Neural crest cell (in vitro differentiated cells): ENCODE data around the gene KHK. TPM values are rescaled to one million over a fixed set of nuclear protein-coding genes. Genes with fewer than 3 reads are reported as not detected.

Experiments
- DNase-seq: peaks from one replicate; pipeline ENCODE4 v3.0.0; 2021; ENCODE audit warnings: low read depth, mixed read lengths, low spot score
- H3K27ac Mint-ChIP-seq: one replicate; pipeline ENCODE4 v1.8.0; 2021; ENCODE audit warnings: mild to moderate bottlenecking, mixed read lengths; ENCODE audit not compliant: unreplicated experiment
- H3K27me3 Mint-ChIP-seq: 2 replicates; pipeline ENCODE4 v1.8.0; 2021; ENCODE audit warnings: low read depth, mild to moderate bottlenecking, mixed read lengths
- H3K36me3 Mint-ChIP-seq: 2 replicates; pipeline ENCODE4 v1.8.0; 2021; ENCODE audit warnings: low read depth, mild to moderate bottlenecking, mixed read lengths
- H3K4me1 Mint-ChIP-seq: 2 replicates; pipeline ENCODE4 v1.8.0; 2021; ENCODE audit warnings: mixed read lengths
- H3K4me3 Mint-ChIP-seq: one replicate; pipeline ENCODE4 v1.8.0; 2021; ENCODE audit warnings: mild to moderate bottlenecking, mixed read lengths
- H3K9me3 Mint-ChIP-seq: 2 replicates; pipeline ENCODE4 v1.8.0; 2021; ENCODE audit warnings: mixed read lengths
- total RNA-seq: library from RNA; stranded (reverse); gene quantifications from 2 replicates; pipeline ENCODE4 v1.2.1, GENCODE V29; 2021
- TF ChIP-seq, protein P1 (sequence below): fragments of 200-600 bp; sonication (generic); conservative IDR thresholded peaks from 2 replicates; pipeline ENCODE4 v1.5.0; 2021; ENCODE audit warnings: antibody characterized with exemption, mild to moderate bottlenecking

The KHK gene
- total RNA-seq, 1 donor from 2014 or later = 10.0 TPM

DNA sequence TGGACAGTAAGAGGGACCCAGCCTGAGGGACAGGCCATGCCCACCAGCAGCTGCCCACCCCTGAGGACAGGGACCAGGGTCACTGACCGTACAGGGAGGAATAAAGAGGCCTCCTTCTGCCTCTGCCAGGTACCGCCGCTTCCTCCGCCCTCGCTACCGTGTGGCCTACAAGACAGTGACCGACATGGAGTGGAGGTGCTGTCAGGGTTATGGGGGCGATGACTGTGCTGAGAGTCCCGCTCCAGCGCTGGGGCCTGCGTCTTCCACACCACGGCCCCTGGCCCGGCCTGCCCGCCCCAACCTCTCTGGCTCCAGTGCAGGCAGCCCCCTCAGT lies 6.0 kb upstream of the KHK start:
- H3K4me1 Mint-ChIP-seq = peaks cover 55% of the 10 kb centered on the region
- H3K9me3 Mint-ChIP-seq = no peaks in the 10 kb centered on the region
- no peaks in the 10 kb centered on the region for H3K36me3 Mint-ChIP-seq
- peaks cover 8% of the 10 kb centered on the region for H3K27me3 Mint-ChIP-seq
- H3K4me3 Mint-ChIP-seq = peak overlapping the region; percentile 82
- TF ChIP-seq, protein P1, sequence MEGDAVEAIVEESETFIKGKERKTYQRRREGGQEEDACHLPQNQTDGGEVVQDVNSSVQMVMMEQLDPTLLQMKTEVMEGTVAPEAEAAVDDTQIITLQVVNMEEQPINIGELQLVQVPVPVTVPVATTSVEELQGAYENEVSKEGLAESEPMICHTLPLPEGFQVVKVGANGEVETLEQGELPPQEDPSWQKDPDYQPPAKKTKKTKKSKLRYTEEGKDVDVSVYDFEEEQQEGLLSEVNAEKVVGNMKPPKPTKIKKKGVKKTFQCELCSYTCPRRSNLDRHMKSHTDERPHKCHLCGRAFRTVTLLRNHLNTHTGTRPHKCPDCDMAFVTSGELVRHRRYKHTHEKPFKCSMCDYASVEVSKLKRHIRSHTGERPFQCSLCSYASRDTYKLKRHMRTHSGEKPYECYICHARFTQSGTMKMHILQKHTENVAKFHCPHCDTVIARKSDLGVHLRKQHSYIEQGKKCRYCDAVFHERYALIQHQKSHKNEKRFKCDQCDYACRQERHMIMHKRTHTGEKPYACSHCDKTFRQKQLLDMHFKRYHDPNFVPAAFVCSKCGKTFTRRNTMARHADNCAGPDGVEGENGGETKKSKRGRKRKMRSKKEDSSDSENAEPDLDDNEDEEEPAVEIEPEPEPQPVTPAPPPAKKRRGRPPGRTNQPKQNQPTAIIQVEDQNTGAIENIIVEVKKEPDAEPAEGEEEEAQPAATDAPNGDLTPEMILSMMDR = no peak
- peak overlapping the region; percentile 85 for H3K27ac Mint-ChIP-seq
- no peak for DNase-seq

GRCh38 chr2:27081984-27082772 lies 4.4 kb upstream of the KHK start:
- Mint-ChIP-seq H3K4me1 (peaks cover 51% of the 10 kb centered on the region), H3K9me3 (no peaks in the 10 kb centered on the region), H3K36me3 (no peaks in the 10 kb centered on the region), H3K4me3 (no peak overlapping the region), H3K27ac (no peak overlapping the region), H3K27me3 (peaks cover 11% of the 10 kb centered on the region)
- DNase-seq = no peak
- TF ChIP-seq, protein P1 = no peak

GRCh38 chr2:27082773-27083409 lies 3.7 kb upstream of the KHK start:
- Mint-ChIP-seq H3K9me3 (no peaks in the 10 kb centered on the region), H3K27ac (no peak overlapping the region), H3K36me3 (no peaks in the 10 kb centered on the region), H3K27me3 (peaks cover 13% of the 10 kb centered on the region), H3K4me3 (no peak overlapping the region), H3K4me1 (peaks cover 52% of the 10 kb centered on the region)
- TF ChIP-seq, protein P1 = no peak
- DNase-seq = no peak

DNA sequence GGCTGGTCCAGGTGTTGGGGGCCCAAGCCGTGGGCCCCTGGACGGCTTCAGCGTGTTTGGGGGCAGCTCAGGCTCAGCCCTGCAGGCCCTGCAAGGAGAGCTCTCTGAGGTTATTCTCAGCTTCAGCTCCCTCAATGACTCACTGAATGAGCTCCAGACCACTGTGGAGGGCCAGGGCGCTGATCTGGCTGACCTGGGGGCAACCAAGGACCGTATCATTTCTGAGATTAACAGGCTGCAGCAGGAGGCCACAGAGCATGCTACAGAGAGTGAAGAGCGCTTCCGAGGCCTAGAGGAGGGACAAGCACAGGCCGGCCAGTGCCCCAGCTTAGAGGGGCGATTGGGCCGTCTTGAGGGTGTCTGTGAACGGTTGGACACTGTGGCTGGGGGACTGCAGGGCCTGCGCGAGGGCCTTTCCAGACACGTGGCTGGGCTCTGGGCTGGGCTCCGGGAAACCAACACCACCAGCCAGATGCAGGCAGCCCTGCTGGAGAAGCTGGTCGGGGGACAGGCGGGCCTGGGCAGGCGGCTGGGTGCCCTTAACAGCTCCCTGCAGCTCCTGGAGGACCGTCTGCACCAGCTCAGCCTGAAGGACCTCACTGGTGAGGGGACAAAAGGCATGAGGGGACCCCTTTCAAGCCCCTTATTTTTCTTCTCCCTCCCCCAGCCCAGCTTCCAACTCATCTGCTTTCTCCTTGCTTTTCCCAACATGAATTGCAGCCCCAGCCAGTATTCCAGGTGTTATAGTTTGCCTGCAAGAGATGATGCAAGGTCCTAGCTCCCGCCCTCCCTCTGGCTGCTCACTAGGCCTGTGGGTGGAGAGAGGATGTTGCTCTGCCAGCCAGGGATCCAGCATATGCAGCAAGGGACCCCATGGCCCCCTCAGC lies 2.9 kb upstream of the KHK start:
- TF ChIP-seq, protein P1 = no peak
- H3K4me3 Mint-ChIP-seq = peak overlapping the region; percentile 27
- H3K27ac Mint-ChIP-seq = no peak overlapping the region
- DNase-seq = no peak
- peaks cover 13% of the 10 kb centered on the region for H3K27me3 Mint-ChIP-seq
- H3K9me3 Mint-ChIP-seq = no peaks in the 10 kb centered on the region
- H3K4me1 Mint-ChIP-seq = peaks cover 44% of the 10 kb centered on the region
- no peaks in the 10 kb centered on the region for H3K36me3 Mint-ChIP-seq

DNA sequence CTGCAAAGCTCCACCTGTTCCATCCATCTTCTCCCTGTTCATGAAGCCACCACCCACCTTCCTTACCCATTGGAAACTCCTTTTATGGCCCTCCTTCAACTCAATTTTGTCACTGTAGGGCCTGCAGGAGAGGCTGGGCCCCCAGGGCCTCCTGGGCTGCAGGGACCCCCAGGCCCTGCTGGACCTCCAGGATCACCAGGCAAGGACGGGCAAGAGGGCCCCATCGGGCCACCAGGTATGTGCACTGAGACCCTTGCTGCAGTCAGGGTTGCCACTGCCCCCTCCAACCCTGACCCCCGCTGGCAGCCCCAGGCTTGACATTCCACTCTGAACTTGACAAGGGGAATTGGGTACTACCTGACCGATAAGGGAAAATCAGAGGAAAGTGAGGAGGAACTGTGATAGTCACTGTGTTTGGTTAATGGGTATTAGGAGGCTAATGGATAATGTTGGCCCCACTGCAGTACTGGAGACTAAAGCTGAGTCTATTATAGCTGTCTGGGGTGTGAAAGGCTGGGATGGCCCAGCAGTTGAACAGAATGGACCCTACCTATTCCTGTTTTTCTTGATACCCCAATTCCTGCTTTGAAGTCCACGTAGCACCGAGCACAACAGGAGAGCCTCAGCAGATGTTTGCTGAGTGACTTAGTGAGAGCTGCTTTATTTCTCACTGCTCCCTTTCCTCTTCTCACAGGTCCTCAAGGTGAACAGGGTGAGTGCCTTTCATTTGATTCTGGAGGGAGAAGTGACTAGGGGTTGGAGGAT lies 2.1 kb upstream of the KHK start:
- Mint-ChIP-seq H3K4me1 (peaks cover 40% of the 10 kb centered on the region), H3K27me3 (peaks cover 13% of the 10 kb centered on the region), H3K9me3 (no peaks in the 10 kb centered on the region), H3K36me3 (no peaks in the 10 kb centered on the region), H3K27ac (no peak overlapping the region), H3K4me3 (peak overlapping the region; percentile 61)
- DNase-seq = no peak
- TF ChIP-seq, protein P1 = no peak
